NCI-H1105 treated with DMSO at 0.1 percent for 48 hours (cell line): ENCODE measurements around the gene ATP9B.

Experiments
- DNase-seq: peaks from one replicate; lab custom pipeline; 2025; lab: John Stamatoyannopoulos, UW

Gene ATP9B

GRCh38 chr18:79427368-79428225 is 358.4 kb downstream of the ATP9B start:
- no peak for DNase-seq
